ENCODE results near the gene JAKMIP2. TPM values are rescaled to one million over a fixed set of nuclear protein-coding genes. Genes with fewer than 3 reads are reported as not detected.

JAKMIP2 gene
- total RNA-seq, 1 experiment from 2014 or later = not detected

DNA sequence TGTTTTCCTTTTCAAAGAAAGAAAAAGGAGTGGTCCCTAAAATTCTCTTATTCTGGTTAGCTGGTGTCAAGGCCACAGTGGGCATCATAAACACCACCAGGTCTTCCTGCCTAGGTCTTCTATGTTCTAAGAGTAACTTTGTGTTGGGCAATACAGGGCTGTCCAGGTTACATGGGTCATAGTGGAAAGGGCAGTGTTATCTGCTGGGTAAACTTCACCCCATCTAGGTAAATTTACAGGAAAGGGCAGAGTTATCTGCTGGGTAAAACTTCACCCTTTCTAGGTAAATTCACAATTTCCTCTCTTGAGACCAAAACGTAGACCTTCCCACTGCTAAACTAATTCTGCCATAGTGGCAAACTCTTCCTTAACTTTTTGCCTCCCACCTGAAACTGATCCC is 18.9 kb upstream of the JAKMIP2 start:
- no peaks in the 10 kb centered on the region for H3K36me3 ChIP-seq
- no peak overlapping the region for H3K4me3 ChIP-seq
- H3K9me3 ChIP-seq = no peaks in the 10 kb centered on the region
- peaks cover 12% of the 10 kb centered on the region for H3K27me3 ChIP-seq
- no peak for DNase-seq

- Histone ChIP-seq H3K4me3 (no peak overlapping the region), H3K36me3 (no peaks in the 10 kb centered on the region), H3K27me3 (peaks cover 12% of the 10 kb centered on the region), H3K9me3 (no peaks in the 10 kb centered on the region)
- no peak for DNase-seq
Measured at GRCh38 chr5:147800491-147800890, 18.0 kb upstream of the JAKMIP2 start.

- H3K4me3 ChIP-seq = no peak overlapping the region
- H3K36me3 ChIP-seq = no peaks in the 10 kb centered on the region
- no peaks in the 10 kb centered on the region for H3K9me3 ChIP-seq
- DNase-seq = no peak
- peaks cover 8% of the 10 kb centered on the region for H3K27me3 ChIP-seq
Measured at GRCh38 chr5:147796556-147797308, 14.2 kb upstream of the JAKMIP2 start.

- no peaks in the 10 kb centered on the region for H3K9me3 ChIP-seq
- H3K4me3 ChIP-seq = no peak overlapping the region
- no peaks in the 10 kb centered on the region for H3K36me3 ChIP-seq
- 0 out of 2 replicates have a peak, but pooled peaks cover 2% of the 10 kb centered on the region for H3K27me3 ChIP-seq
- DNase-seq = no peak
Measured at GRCh38 chr5:147791181-147791580, 8.7 kb upstream of the JAKMIP2 start.

- H3K27me3 ChIP-seq = 0 out of 2 replicates have a peak, but pooled peaks cover 2% of the 10 kb centered on the region
- H3K4me3 ChIP-seq = no peak overlapping the region
- H3K36me3 ChIP-seq = no peaks in the 10 kb centered on the region
- no peak for DNase-seq
- no peaks in the 10 kb centered on the region for H3K9me3 ChIP-seq
Measured at GRCh38 chr5:147789820-147790219, 7.3 kb upstream of the JAKMIP2 start.

DNA sequence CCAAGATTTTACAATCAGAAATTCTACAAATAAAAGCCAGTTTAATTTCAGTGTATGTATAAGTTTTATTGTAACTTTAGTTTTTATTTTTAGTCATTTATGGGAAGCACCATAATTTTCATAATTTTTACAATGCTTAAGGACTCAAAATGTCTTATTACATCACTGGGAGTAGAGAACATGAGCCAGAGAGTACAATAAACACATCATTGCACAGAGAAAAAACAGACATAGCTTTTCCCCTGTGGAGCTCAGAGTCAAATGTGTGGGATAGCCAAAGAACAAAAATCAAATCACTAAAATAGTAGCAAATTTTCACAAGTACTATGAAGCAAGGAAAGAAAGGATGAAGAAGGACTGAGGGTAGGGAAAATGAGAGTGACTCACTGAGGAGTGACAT is 5.5 kb upstream of the JAKMIP2 start:
- H3K9me3 ChIP-seq = no peaks in the 10 kb centered on the region
- no peaks in the 10 kb centered on the region for H3K36me3 ChIP-seq
- no peak overlapping the region for H3K4me3 ChIP-seq
- H3K27me3 ChIP-seq = peaks cover 4% of the 10 kb centered on the region; the same call in 1 of the 2 replicates
- no peak for DNase-seq

DNA sequence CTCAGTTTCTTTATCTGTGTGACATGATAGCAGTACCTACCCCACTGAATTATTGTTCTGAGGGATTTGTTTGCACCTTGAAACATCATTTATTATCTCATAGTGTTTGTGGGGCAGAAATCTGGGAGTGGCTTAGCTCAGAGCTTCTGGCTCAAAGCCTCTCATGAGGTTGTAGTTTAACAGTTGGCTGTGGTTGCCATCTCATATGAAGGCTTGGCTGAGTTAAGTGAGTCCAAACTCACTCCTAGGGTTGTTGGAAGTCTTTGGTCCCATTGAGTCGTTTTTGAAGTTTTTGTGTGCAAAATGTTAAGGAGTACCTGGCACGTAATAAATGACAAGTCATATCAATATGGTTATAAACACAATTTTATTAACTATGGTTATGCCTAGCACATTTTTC is 3.6 kb upstream of the JAKMIP2 start:
- H3K9me3 ChIP-seq = no peaks in the 10 kb centered on the region
- DNase-seq = no peak
- H3K36me3 ChIP-seq = no peaks in the 10 kb centered on the region

DNA sequence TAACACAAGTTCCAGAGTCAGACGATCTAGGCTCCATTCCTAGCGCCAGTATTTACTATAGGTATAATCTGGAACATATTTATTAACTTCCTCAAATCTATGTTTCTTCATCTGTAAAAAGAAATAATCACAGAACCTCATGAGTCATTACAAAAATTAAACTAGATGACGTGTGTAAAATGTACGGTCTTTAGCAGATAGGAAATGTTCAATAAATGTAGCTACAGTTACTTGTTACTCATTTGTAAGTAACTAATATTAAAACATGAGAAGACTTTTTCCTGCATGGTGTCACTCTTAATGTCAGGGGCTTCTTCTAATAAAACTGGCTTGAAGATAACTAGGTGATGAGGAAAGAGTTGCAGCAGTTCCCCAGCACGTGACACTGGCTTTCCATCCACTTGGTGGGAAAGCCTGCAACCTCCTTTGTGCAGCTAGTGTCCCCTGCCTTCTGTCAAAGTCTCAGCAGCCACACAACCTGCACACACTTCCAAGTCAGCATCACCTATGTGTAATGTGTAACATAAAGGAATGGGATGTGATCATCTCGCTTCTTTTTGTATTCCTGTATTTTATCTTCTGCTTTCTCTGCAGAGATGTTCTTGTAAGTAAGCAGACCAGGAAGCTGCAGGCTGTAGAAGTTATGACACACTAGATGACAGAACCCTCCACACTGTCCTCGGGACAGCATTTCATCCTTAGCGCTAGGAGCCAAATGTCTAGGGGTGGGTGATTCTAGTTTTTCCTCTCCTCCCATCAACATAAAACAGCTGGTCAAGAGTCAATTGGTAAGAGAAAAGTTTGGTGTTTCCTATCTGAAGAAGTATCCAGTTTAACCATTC is 1.8 kb upstream of the JAKMIP2 start:
- no peak overlapping the region for H3K4me3 ChIP-seq
- H3K27me3 ChIP-seq = peaks cover 15% of the 10 kb centered on the region
- no peaks in the 10 kb centered on the region for H3K36me3 ChIP-seq
- DNase-seq = no peak
- H3K9me3 ChIP-seq = no peaks in the 10 kb centered on the region

More for the DNA sequence above, 3.6 kb upstream of the JAKMIP2 start:
- H3K27me3 ChIP-seq = peaks cover 12% of the 10 kb centered on the region; the same call in 1 of the 2 replicates
- H3K4me3 ChIP-seq = no peak overlapping the region

- Histone ChIP-seq H3K27me3 (peaks cover 20% of the 10 kb centered on the region), H3K4me3 (no peak overlapping the region), H3K36me3 (no peaks in the 10 kb centered on the region)
Measured at GRCh38 chr5:147780924-147781573, 1.5 kb downstream of the JAKMIP2 start.

DNA sequence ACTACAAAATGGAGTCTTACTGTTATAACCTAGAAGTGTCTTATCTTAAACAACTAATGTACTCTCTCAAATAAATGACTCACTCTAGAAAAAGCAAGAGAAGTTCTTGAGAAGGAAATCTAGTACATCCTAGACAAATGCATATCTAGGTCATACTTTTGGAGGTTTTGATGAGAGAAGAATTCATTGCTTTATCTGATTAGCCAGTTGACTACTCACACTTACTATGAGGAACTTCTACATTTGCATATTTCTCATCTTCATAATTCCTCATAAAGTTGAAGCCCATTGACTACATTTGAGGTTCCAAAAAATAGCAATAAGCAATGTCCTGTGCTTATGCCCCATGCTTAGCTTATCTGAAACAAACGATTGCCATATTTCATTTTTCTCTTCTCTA is 2.8 kb downstream of the JAKMIP2 start:
- no peaks in the 10 kb centered on the region for H3K36me3 ChIP-seq
- no peak overlapping the region for H3K4me3 ChIP-seq
- no peaks in the 10 kb centered on the region for H3K9me3 ChIP-seq
- peaks cover 20% of the 10 kb centered on the region for H3K27me3 ChIP-seq
- DNase-seq = no peak

More at GRCh38 chr5:147780924-147781573, 1.5 kb downstream of the JAKMIP2 start:
- no peak for DNase-seq
- H3K9me3 ChIP-seq = no peaks in the 10 kb centered on the region

GRCh38 chr5:147776989-147777388 is 5.5 kb downstream of the JAKMIP2 start:
- Histone ChIP-seq H3K36me3 (no peaks in the 10 kb centered on the region), H3K4me3 (no peak overlapping the region), H3K27me3 (peaks cover 15% of the 10 kb centered on the region), H3K9me3 (no peaks in the 10 kb centered on the region)
- no peak for DNase-seq

DNA sequence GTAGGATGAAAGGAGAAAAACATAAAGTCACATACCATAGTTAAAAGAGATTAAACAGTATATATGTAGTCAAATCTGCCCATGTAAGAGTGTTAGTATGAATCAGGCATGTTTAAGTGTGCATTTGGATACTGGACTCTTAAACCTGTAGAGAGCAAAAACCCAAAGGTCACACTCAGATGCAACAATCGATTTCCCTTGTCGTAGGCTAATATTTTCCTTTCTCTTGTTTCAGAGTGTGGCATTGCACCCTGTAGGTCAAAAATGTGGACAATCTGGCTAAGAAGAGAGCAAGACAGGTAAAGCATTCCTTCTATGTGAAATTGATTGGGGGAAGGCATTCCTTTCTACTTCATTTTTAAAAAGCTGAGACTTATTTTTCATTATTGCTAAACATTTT is 8.9 kb downstream of the JAKMIP2 start:
- H3K36me3 ChIP-seq = no peaks in the 10 kb centered on the region
- no peak overlapping the region for H3K4me3 ChIP-seq
- DNase-seq = no peak
- H3K9me3 ChIP-seq = no peaks in the 10 kb centered on the region
- peaks cover 18% of the 10 kb centered on the region for H3K27me3 ChIP-seq

DNA sequence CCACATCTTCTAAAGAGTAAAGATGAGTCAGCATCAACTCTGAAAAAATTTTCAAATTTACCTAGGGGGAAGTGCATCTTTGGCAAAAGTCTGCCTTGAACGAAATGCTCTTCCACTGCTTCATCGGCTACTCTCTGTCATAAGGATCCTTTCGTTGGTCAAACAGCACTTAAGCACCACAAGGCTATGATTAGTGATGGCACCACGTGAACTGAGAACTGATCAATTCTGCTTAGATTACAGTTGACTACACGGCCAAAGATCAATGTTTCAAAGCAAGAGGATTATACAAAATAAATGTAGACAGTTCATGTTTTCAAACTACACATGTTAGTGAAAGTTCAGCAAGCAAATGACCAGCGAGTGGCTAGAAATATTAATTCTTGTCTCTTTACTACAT is 9.4 kb downstream of the JAKMIP2 start:
- H3K36me3 ChIP-seq = no peaks in the 10 kb centered on the region

DNA sequence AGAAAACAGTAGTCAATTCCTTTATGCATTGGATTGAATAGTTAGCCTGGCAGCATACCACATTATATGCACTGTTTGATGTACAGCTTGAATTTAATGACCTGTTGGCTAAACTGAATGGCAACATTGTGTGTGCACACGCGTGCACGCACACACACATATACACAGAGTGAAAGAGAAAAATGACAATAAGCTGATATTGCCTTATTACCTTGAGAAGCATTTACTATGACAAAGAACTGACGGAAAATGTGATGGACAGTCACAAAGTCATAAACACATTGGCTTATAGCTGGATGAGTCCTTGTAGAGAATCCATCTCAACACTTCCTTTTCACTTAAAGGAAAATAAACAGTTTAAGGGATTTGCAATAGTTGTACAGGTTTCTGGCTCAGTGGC is 15.5 kb downstream of the JAKMIP2 start:
- Histone ChIP-seq H3K36me3 (no peaks in the 10 kb centered on the region), H3K4me3 (no peak overlapping the region), H3K9me3 (no peaks in the 10 kb centered on the region), H3K27me3 (peaks cover 19% of the 10 kb centered on the region)
- DNase-seq = no peak

More for the DNA sequence above, 9.4 kb downstream of the JAKMIP2 start:
- Histone ChIP-seq H3K4me3 (no peak overlapping the region), H3K9me3 (no peaks in the 10 kb centered on the region), H3K27me3 (peaks cover 17% of the 10 kb centered on the region)
- no peak for DNase-seq

DNA sequence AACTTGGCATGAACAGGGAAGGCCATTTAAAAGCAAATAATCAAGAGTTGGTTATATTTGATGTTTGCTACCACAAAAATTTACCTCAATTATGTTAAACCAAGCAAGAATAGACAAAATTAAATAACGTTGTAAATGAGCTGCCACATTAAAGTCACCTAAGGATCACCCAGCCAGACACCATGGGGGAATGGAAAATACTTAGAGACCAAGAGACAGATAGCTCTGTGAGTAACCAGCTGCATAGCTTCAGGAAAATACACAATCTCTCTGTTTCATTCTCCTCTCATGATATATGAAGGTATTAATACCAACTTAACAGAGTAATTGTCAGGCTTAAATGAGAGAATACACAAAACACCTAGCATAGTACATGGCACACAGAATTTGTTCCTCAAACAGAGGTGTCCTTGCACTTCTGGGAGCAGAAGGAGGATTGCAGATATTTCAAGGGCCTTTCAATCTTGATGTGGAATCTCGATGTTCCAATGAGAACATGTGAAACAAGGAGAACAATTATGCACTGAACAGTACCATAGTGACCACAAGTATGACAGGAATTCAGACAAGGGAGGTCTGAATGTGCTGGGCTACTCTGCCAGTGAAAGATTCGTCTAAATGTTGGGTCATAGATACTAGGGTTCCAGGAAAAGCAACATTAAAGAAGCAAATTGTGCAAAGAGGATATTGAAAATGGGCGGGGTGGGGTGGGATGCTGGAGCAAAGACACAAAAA is 18.6 kb downstream of the JAKMIP2 start:
- Histone ChIP-seq H3K9me3 (no peaks in the 10 kb centered on the region), H3K27me3 (peaks cover 15% of the 10 kb centered on the region), H3K36me3 (no peaks in the 10 kb centered on the region), H3K4me3 (no peak overlapping the region)
- no peak for DNase-seq

- DNase-seq = no peak
- no peaks in the 10 kb centered on the region for H3K36me3 ChIP-seq
- no peak overlapping the region for H3K4me3 ChIP-seq
- H3K27me3 ChIP-seq = peaks cover 12% of the 10 kb centered on the region
- H3K9me3 ChIP-seq = no peaks in the 10 kb centered on the region
Measured at GRCh38 chr5:147760086-147760875, 22.2 kb downstream of the JAKMIP2 start.
